ENCODE measurements around the gene TMPRSS13.

DNA sequence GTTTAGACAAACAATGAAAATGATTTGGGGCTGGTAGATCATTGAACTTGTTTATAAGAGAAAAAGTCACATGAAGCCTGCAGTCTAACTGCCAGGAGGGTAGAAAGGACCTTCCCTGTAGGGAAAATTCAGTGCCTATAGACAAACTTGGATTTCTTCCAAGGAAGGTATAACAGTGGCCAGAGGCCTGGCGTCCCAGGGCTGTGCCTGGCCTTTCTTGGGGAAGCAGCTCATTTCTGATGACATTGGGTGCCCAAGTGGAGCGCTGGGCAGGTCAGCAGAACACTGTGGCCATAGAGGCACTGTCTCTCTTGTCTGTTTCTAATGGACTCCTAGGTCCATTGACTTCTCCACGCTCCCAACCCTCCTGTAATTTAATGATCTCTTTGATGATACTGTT is 46.1 kb downstream of the TMPRSS13 start:
- no peak for TF ChIP-seq ZFX (IDR thresholded peaks at IDR 0.05; ENCODE audit: borderline replicate concordance)
- TF ChIP-seq, protein P1, sequence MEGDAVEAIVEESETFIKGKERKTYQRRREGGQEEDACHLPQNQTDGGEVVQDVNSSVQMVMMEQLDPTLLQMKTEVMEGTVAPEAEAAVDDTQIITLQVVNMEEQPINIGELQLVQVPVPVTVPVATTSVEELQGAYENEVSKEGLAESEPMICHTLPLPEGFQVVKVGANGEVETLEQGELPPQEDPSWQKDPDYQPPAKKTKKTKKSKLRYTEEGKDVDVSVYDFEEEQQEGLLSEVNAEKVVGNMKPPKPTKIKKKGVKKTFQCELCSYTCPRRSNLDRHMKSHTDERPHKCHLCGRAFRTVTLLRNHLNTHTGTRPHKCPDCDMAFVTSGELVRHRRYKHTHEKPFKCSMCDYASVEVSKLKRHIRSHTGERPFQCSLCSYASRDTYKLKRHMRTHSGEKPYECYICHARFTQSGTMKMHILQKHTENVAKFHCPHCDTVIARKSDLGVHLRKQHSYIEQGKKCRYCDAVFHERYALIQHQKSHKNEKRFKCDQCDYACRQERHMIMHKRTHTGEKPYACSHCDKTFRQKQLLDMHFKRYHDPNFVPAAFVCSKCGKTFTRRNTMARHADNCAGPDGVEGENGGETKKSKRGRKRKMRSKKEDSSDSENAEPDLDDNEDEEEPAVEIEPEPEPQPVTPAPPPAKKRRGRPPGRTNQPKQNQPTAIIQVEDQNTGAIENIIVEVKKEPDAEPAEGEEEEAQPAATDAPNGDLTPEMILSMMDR (IDR thresholded peaks at IDR 0.05), result no peak

Measured in 22Rv1 (cell line).